Osteoblast (primary cell): ENCODE data around the gene NEU1. TPM values are rescaled to one million over a fixed set of nuclear protein-coding genes. Genes with fewer than 3 reads are reported as not detected.

Source experiments
- DNase-seq: peaks from one replicate; pipeline ENCODE4 v3.0.0; 2011; ENCODE audit warnings: low spot score, mixed read lengths; ENCODE audit not compliant: insufficient read length; ENCODE audit errors: missing footprints
- H2AFZ ChIP-seq: 2 replicates; pipeline ENCODE4 v1.6.0; 2011; ENCODE audit warnings: mild to moderate bottlenecking, low read length
- H3K27ac ChIP-seq: 2 replicates; pipeline ENCODE4 v1.5.1; 2011; ENCODE audit warnings: mild to moderate bottlenecking, low read depth, low read length, moderate library complexity
- H3K27me3 ChIP-seq: 2 replicates; pipeline ENCODE4 v1.6.0; 2012; ENCODE audit warnings: mild to moderate bottlenecking, control low read depth, inconsistent platforms, low read length, moderate library complexity; ENCODE audit not compliant: insufficient read depth
- H3K36me3 ChIP-seq: 2 replicates; pipeline ENCODE4 v1.5.1; 2011; ENCODE audit warnings: mild to moderate bottlenecking, low read length, control low read depth, moderate library complexity; ENCODE audit not compliant: insufficient read depth
- H3K4me1 ChIP-seq: 2 replicates; pipeline ENCODE4 v1.5.1; 2011; ENCODE audit warnings: mild to moderate bottlenecking, low read length, control low read depth, moderate library complexity; ENCODE audit not compliant: insufficient read depth
- H3K4me2 ChIP-seq: 2 replicates; pipeline ENCODE4 v1.6.0; 2011; ENCODE audit warnings: mild to moderate bottlenecking, low read length; ENCODE audit not compliant: insufficient read depth
- H3K4me3 ChIP-seq: fragments of 200-600 bp; sonication (generic); 3 replicates; pipeline ENCODE4 v1.5.1; 2012; ENCODE audit warnings: mild to moderate bottlenecking, low read length, inconsistent platforms; ENCODE audit not compliant: insufficient read depth
- H3K79me2 ChIP-seq: 2 replicates; pipeline ENCODE4 v1.6.0; 2012; ENCODE audit warnings: mild to moderate bottlenecking, low read length, control low read depth, inconsistent platforms; ENCODE audit not compliant: insufficient read depth
- H3K9me3 ChIP-seq: 2 replicates; pipeline ENCODE4 v1.5.1; 2011; ENCODE audit warnings: low read depth, low read length, control low read depth
- H4K20me1 ChIP-seq: 2 replicates; pipeline ENCODE4 v1.6.0; 2012; ENCODE audit warnings: mild to moderate bottlenecking, low read length, control low read depth; ENCODE audit not compliant: insufficient read depth
- CTCF ChIP-seq: IDR thresholded peaks from 2 replicates; pipeline ENCODE4 v1.5.1; 2011; ENCODE audit warnings: mild to moderate bottlenecking, low read depth, low read length, moderate library complexity; ENCODE audit errors: extremely low read depth
- total RNA-seq: library from RNA; depleted of rRNA; stranded (reverse); fragments of >200 nt; gene quantifications from 2 replicates; pipeline ENCODE4 v1.2.3, GENCODE V29; 2012

Gene NEU1
- total RNA-seq, 1 donor = 117 TPM

GRCh38 chr6:31836474-31837368 lies 25.9 kb downstream of the NEU1 start:
- Histone ChIP-seq H3K4me2 (peak overlapping the region; percentile 99), H3K9me3 (no peaks in the 10 kb centered on the region), H3K27ac (peak overlapping the region; percentile 100), H3K4me3 (peak overlapping the region; percentile 91), H3K4me1 (peaks cover 34% of the 10 kb centered on the region), H3K79me2 (peaks cover 41% of the 10 kb centered on the region), H3K27me3 (no peaks in the 10 kb centered on the region), H4K20me1 (peaks cover 48% of the 10 kb centered on the region), H2AFZ (no peak overlapping the region), H3K36me3 (peaks cover 50% of the 10 kb centered on the region)
- peak; percentile 90 for DNase-seq
- TF ChIP-seq CTCF = peak; percentile 18

GRCh38 chr6:31836047-31836473 lies 26.6 kb downstream of the NEU1 start:
- DNase-seq = peak; percentile 25
- H2AFZ ChIP-seq = no peak overlapping the region
- peaks cover 34% of the 10 kb centered on the region for H3K4me1 ChIP-seq
- H3K79me2 ChIP-seq = peaks cover 47% of the 10 kb centered on the region
- peak overlapping the region; percentile 100 for H3K27ac ChIP-seq
- H3K27me3 ChIP-seq = no peaks in the 10 kb centered on the region
- no peaks in the 10 kb centered on the region for H3K9me3 ChIP-seq
- H4K20me1 ChIP-seq = peaks cover 48% of the 10 kb centered on the region
- no peak for TF ChIP-seq CTCF
- H3K4me3 ChIP-seq = peak overlapping the region; percentile 91
- peak overlapping the region; percentile 99 for H3K4me2 ChIP-seq
- H3K36me3 ChIP-seq = peaks cover 50% of the 10 kb centered on the region

- H3K36me3 ChIP-seq = peaks cover 36% of the 10 kb centered on the region
- H3K79me2 ChIP-seq = peaks cover 59% of the 10 kb centered on the region
- no peak for TF ChIP-seq CTCF
Observed at GRCh38 chr6:31834367-31835250, 28.0 kb downstream of the NEU1 start.

More at GRCh38 chr6:31834367-31835250, 28.0 kb downstream of the NEU1 start:
- Histone ChIP-seq H2AFZ (peak overlapping the region; percentile 97), H3K27me3 (no peaks in the 10 kb centered on the region), H3K4me1 (peaks cover 42% of the 10 kb centered on the region), H3K27ac (peak overlapping the region; percentile 100), H3K9me3 (no peaks in the 10 kb centered on the region), H3K4me3 (peak overlapping the region; percentile 91), H4K20me1 (peaks cover 45% of the 10 kb centered on the region), H3K4me2 (peak overlapping the region; percentile 99)
- DNase-seq = peak; percentile 97
